ENCODE data around the gene TCP11L1.
"Not testable (repeated sequence)": the region's sequence is repeated elsewhere in the genome, so short reads cannot be mapped to it uniquely, and the experiment has no call there.

Gene TCP11L1, protein sequence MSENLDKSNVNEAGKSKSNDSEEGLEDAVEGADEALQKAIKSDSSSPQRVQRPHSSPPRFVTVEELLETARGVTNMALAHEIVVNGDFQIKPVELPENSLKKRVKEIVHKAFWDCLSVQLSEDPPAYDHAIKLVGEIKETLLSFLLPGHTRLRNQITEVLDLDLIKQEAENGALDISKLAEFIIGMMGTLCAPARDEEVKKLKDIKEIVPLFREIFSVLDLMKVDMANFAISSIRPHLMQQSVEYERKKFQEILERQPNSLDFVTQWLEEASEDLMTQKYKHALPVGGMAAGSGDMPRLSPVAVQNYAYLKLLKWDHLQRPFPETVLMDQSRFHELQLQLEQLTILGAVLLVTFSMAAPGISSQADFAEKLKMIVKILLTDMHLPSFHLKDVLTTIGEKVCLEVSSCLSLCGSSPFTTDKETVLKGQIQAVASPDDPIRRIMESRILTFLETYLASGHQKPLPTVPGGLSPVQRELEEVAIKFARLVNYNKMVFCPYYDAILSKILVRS

DNA sequence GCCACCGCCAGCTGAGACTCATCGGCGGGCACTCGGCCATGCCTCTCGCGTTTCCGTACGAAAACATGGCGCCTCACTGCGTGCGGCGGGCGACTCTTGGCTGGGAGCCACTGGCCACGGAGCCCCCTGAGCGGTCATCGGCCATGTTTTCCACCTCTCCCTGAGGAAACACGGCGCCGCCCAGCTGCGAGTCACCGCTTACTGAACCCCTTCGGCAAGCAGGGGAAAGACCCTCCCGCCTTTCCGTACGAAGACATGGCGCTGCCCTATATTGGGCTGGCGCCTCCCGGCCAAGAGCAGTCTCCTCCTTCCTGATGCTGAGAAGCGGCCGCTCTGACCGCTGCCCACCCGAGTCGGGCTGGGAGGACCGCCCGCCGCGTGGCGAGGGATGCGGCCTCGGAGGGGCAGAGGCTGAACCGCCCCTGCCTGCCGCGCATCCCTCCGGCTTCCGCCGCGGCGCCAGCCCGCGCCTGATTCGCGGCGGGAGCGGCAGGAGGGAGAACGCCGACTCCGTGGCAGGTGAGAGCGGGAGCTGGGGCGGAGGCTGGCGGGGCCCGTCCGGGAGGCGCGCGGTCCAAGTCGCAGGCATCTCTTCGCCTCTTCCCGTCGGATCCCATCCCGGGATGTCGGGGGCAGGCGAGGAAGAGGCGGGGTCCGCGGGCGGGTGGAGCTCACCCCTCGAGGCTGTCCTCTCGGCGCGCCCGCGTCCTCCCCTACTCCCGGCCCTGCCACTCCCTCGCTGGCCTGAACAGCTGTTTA, at the start of gene TCP11L1:
TSS of gene TCP11L1 (plus strand) at position 299 of the 759 bp plus-strand sequence. CDS start 4,202 bp downstream, outside the sequence.
- DNase-seq = peak; percentile 77

DNA sequence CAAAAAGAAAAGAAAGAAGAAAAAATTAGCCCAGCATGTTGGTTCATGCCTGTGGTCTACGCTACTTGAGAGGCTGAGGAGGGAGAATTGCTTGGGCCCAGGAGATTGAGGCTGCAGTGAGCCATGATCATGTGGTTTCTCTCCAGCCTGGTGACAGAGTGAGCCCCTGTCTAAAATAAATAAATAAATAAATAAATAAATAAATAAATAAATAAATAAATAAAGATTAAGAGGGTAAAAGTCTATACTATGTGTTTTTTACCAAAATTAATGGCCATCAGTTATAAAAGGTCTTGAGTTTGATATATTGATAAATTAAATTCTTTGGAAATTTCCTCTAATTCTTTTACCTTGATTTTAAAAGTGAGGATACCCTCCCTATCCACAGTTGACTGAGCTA, 48.9 kb upstream of the TCP11L1 start:
- no peak for DNase-seq

DNA sequence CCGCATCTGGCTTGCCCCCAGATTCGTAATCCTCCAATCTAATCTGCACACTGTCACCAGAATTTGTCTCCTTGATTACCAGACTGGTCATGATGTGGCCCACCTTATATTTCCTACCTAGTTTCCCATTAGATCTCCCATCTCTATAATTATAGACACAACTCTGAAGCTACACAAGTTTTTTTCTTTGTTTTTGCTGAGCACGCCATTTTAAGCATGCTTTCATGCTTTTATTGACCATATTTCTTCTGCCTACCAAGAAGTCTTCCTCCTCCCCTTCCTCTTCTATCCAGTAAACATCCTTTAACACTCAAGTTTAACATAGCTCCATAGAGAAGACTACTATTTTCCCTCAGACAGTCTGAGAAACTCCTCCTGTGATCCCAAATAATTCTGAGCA, 47.9 kb upstream of the TCP11L1 start:
- DNase-seq = no peak

DNA sequence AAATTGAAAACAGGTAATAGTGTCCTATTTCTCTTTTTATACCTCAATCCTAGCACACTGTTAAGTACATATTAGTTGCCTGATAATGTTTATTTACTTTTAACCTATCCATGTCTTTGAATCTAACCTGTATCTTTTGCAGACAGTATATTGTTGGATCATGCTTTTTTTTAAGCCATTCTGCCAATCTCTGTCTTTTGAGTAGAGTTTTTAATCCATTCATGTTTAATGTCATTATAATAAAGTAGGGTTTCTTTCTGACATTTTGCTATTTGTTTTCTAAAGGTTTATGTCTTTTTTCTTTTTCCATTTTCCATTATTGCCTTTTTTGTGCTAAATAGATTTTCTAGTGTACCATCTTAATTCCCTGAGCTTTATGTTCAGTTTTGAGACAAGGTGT, 47.5 kb upstream of the TCP11L1 start:
- DNase-seq = no peak

DNA sequence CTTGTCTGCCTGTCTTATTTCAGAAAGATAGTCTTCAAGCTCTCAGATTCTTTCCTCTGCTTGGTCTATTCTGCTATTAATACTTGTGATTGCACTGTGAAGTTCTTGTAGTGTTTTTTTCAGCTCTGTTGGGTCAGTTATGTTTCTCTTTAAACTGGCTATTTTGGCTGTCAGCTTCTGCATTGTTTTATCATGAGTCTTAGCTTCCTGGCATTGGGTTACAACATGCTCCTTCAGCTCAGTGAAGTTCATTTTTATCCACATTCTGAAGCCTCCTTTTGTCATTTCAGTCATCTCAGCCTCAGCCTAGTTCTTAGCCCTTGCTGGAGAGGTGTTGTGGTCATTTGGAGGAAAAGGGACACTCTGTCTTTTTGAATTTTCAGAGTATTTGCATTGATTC, 39.2 kb upstream of the TCP11L1 start:
- no peak for DNase-seq

DNA sequence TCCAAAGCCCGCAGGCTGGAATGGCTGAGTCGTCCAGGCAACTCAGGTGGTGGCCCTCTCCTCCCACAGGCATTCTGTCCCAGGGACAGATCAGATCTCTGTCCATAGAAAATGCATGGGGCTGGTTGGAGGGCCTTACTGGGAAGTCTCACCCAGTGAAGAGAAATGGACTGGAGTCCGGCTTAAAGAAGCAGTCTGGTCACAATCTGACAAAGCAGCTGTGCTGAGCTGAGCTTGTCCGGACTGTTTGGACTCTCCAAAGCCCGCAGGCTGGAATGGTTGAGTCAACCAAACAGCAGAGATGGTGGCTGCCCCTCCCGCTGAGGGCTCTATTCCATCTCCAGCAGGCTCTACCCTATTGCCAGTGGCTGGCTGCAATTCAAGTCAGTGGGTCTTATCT, 38.1 kb upstream of the TCP11L1 start:
- DNase-seq = no peak

DNA sequence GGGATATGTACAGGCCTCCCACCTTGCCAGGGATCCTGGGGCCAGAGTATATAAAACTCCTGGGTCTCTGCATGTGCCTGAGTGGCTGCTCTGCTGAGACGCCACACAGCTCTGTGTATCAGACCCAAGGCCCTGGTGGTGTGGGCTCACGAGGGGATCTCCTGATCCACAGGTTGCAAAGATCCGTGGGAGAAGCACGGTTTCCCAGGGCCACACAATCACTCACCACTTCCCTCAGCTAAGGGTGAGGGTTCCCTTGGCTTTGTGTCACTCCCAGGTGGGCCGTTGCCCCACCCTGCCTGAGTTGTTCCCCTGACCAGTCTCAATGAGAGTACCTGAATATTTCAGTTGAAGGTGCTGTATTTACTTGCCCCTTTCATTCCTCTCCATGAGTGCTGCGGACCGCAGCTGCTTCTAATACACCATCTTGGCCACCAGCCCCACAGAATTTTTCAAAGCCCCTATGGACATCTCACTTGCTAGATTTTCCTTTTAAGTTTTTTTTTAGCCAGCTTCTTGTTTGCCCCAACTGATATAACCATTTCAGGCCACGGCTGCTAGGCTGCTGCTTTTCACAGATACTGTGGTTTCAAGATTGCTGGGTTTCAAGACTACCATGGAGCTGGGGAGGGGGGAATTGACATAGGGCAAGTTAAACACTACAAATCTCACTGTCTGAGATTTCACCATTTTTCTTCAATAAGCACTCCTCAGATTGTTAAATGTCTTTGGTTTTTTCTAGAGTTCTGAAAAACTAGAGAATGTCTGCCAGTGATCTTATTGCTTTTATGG, 37.4 kb upstream of the TCP11L1 start:
- no peak for DNase-seq

DNA sequence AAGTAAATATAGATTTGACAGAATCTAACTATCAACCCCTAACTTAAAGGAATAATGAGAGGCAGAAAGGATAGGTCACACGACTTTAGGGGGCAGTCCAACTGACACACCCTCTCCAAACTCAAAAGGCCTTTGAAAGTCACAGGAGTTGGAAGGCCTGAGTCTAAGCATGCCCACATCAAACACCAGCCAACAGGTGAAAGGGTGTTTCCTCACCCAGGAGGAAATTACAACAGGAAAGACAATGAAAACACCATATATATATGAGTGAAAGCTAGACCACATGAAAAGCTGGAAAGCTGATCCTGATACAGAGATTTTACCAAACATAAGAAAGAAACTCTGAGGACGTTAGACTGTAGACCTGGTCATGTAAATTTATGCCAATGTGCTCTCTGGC, 34.2 kb upstream of the TCP11L1 start:
- DNase-seq = peak; percentile 8

DNA sequence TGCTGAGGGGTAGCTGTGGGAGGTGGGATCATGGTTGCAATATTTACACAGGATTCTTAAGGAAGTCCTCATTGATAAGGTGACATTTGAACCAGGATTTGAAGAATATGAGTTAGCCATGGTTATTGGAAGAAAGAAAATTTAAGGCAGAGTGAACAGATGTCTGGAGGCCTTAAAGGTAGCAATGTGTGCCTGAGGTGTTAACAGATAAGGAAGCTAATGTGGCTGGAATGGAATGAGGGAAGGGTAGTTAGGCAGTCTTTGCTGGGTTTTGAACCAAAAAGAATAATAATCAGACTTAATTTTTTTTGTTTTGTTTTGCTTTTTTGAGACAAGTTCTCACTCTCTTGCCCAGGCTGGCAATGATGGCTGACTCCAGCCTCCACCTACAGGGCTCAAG, 33.4 kb upstream of the TCP11L1 start:
- no peak for DNase-seq

DNA sequence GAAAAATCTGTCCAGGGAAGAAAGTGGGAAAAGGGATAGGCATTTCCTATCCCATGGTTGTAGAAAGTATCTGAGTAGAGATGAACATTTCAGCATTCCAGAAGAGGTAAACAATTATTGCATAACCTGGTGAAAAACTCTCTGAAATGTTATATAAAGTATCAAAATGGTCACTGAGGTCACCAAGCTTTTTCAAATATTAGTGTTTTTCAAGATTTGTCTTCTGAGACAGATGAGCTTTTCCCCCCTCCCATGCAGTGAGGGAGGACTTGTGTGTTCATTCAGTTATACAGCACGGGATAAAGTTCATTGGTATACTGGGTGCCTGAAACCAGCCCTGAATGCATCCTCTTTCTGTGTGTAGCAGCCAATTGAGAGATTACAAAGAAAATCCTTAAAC, 25.6 kb upstream of the TCP11L1 start:
- DNase-seq = no peak

DNA sequence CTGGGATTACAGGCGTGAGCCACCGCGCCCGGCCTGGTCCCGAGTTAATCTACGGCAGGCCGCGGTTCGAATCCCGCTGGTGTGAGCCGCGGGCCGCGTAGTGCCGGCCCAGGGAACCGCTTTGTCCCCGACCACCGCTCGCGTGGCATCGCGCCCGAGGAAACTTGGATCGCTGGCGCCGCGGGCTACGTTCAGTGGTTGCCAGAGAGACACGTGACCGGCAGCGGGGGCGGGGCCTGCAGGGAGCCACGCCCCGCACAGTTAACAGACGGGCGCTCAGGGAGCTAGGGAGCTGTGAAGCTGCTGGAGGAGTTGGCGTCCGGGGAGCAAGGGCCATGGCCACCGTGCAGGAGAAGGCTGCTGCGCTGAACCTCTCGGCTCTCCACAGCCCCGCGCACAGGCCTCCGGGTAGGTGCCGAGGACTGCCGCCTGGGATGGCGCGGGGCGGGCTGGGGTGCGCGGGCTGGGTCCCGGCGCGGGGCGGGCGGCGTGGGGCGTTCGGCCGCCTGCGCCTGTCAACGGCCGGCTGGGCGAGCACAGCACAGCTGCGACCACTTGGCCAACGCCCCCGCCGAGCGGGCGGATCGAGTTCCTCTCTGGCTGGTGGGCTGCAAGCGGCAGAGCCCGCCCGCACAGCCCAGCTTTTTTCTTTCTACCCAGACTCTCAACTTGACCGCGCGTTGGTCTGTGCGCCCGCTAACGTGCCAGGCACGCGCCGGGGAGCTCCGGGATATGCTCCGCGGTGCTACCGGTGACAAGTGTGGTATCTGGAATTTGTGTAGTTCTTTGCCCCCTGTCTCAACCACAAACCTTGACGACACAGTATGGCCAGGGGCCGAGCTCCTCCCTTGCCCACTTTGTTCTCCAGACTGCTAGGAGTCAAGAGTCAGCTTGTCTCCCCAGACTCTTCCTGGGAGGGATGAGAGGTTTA, 23.5 kb upstream of the TCP11L1 start, which contains the start of gene DEPDC7:
TSS of gene DEPDC7 (plus strand) at position 258 of the 931 bp plus-strand sequence. CDS start at position 336, 78 bp downstream.
- peak; percentile 69 for DNase-seq

DNA sequence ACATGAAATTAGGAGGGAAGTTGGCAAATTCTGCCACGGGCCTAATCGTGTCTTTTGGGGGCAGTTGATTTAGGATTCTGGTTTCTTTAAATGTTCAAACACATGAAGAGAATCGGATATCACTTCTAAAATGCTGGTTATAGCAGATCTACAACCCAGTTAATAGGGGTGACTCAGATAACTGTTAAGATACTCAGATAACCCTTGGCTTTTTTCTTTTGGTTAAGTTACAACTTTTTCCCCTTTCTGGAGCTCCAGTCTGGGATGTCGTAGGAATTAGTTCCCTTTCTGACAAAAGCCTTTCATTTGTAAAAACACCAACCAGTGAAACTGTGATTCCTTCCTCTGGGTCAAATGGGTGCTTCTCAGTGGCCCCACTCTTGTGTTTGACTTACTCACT, 22.7 kb upstream of the TCP11L1 start:
- DNase-seq = no peak

DNA sequence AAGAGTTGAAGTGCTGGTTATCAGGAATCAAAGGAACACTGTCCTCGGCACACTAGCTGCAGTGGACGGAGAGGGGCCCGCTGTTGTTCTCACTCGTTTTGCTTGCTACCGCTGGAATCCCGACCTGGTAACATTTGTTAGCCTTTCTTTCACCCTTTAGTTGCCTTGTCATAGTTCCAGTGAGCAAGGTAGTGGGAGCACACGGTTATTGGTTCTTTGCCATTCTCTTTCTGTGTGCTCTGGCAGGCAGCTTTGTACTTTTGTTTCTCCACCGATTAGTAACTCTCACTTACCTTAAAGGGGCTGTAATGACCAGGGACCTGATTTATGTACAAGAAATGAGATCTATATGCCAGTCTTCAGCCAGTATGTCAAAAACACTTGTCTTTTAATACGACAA, 21.9 kb upstream of the TCP11L1 start:
- no peak for DNase-seq

DNA sequence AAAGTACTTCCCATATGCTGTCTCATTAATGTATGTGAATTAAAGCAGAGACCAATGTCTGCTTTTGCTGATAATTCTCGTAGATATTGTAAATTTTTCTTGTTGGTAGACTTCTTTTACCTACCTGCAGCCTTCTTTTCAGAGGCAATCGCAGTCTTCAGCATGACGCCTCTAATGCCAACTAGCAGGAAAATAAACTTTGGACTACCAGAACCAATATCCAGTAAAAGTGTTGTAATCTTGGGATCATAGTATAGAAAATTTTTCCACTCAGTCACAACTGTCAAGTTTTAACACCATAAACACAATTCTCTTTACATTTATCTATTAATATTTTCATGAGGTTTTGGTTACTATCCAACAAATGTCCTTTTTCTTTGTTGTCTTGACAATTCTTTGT, 21.4 kb upstream of the TCP11L1 start:
- no peak for DNase-seq

DNA sequence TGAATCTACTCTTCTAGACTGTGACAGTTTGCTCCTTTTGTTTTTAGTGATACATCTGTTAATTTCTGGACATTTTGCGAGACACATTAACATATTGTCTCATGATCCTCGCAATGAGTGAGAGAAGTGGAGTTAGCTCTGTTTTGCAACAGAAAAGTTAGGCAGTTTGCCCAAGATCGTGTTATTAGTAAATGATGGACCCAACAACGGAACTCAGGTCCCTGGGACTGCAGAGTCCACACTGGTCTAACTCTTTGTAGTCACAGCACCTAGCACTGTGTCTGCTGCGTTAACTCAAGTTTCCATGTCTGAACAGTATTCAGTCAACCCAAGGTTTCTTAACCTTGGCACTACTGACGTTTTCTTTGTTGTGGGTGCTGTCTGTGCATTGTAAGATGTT, 20.5 kb upstream of the TCP11L1 start:
- no peak for DNase-seq

DNA sequence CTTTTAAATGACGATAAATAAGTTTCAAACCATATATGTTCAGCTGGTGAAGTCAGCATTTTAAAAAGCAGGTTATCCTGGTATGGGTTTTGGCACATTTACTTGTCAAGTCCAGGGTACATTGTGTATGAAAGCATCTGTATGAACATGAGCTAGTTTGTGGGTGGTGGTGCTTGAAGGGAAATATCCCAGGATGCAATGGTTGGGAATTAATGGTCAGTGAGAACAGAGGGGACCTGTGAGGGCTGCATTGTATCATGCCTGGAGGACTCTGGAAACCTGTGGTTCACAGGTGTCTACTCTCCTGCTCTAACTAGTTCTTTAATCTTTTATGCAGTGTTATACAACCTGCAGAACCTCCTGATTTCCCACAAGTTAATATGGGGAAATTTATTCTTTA, 17.9 kb upstream of the TCP11L1 start:
- no peak for DNase-seq

DNA sequence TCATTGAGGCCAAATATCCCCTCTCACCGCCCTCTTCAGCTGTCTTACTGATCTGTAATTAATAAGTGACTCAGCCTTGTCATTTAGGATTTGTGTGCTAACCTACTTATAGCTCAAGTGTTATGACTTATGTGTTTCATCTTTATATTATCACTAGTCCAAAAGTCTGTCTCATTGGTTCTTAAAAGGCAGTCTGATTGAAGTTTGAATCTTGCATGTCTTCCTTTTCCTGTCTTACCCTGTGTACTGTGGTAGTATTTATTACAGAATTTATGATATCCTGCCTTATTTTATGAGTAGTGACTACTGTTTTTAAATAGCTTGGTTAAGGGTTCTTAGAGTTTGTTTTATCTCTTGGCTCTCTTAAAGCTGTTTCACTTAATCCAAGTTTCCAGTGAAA, 17.4 kb upstream of the TCP11L1 start:
- no peak for DNase-seq

DNA sequence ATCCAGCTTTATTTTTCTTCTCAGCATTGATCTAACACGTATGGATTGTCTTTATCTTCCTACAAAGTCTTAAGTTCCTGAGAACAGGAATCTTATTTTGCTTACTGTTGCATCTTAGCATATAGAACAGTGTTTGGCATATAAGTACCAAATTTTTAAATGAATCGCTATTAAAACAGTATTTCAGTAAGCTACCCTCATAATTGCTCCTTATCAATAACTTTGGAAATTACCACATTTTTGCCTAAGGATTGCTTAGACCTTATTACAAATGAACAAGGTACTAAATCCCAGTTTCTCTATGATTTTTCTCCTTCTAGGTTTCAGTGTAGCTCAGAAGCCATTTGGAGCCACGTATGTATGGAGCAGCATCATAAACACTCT, 14.0 kb upstream of the TCP11L1 start:
- DNase-seq = no peak

DNA sequence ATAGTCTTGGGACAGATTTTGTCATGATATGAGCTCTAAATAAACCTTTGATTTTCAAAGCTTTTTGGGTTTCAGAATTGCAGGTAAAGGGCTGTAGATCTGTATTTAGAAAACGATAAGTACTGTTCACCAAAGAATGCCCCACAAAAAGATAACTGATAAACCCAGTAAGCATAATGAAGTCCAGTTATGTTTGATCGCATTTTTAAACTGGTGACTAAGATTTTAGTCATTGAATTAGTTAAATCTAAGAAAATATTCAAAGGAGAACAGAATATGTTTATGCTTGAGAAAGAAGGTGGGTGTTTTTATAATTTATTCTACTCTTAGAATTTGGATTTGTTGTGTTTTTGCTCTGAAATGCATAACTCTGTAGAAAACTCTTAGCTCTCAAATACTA, 12.1 kb upstream of the TCP11L1 start:
- DNase-seq = no peak

DNA sequence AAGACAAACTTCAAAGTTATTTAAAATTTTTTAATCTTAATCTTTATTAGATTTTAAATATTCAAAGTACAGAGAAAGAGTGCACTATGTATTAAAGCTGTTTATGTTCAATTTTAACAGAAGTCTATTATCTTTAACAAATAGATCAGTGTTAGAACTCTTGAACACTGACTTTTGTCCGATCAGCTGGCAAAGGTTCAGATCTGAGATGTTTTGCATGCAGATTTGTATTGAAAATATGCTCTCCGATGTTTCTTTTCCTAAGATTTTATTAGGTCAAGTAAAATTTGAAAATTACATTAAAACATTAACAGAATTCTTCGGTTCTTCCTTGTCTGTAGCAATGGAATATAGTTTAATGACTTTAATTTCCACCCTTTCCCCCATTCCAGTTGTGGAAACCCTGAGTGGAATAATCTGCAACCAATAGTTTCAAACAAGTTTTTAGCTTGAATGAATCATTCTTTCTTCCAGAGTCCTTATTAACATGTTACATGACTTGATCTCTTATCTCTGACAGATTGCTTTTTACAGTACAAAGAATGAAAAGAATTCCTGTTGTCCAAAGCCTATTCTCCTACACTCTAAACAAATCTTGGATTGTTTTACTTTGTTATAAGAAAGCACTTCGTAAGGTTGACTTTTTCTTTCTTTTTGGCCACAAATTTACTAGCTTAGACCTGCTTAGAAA, 11.4 kb upstream of the TCP11L1 start:
- no peak for DNase-seq

DNA sequence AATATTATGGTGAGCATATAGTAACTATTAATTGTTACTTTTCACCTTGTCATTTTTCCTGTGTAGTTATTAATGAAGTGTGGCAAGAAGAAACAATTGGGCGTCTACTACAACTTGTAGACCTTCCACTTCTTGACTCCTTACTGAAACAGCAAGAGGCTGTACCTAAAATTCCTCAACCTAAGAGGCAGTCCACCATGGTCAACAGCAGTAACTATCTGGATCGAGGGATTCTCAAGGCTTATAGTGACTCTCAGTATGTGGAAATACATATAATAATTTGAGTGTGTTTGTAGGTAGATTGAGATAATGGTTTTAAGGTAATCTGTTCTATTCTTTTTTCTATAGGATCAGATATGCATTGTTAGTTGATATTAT, 10.8 kb upstream of the TCP11L1 start:
- no peak for DNase-seq

DNA sequence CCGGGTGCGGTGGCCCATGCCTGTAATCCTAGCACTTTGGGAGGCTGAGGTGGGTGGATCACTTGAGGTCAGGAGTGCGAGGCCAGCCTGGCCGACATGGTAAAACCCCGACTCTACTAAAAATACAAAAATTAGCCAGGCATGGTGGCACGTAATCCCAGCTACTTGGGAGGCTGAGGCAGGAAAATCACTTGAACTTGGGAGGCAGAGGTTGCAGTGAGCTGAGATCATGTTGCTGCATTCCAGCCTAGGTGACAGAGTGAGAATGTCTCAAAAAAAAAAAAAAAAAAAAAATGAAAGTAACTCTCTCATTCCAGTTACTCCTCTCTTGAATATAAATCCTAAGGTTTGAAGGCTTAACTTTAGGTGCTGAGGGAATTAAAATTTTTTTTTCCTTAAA, 10.2 kb upstream of the TCP11L1 start:
- DNase-seq = not testable (repeated sequence)
